GM23338 (cell line): ENCODE results near the gene B3GNT9. TPM values are rescaled to one million over a fixed set of nuclear protein-coding genes. Genes with fewer than 3 reads are reported as not detected.

ENCODE experiments used
- ATAC-seq: fragments of 200-7000 bp; cut with Tn5 transposase; 3 replicates; pipeline ENCODE4 v1.9.1; 2020
- DNase-seq: peaks from one replicate; pipeline ENCODE4 v3.0.0-alpha.2; 2015; ENCODE audit warnings: low spot score
- H2AFZ ChIP-seq: fragments of 200-600 bp; sonication (generic); 2 replicates; pipeline ENCODE4 v1.8.0; 2016; ENCODE audit warnings: antibody characterized with exemption, mild to moderate bottlenecking, moderate library complexity
- H3F3A ChIP-seq: fragments of 200-600 bp; sonication (generic); replicated peaks from 2 replicates; pipeline ENCODE4 v1.8.0; 2017; ENCODE audit warnings: antibody characterized with exemption, mixed run types, low read depth
- H3K27ac ChIP-seq: fragments of 200-600 bp; sonication (generic); 2 replicates; pipeline ENCODE4 v1.6.1; 2016; ENCODE audit warnings: low read depth
- H3K27me3 ChIP-seq: fragments of 200-600 bp; sonication (generic); 2 replicates; pipeline ENCODE4 v1.8.0; 2016; ENCODE audit warnings: mild to moderate bottlenecking, mixed run types, moderate library complexity; ENCODE audit not compliant: insufficient read depth
- H3K36me3 ChIP-seq: fragments of 200-600 bp; sonication (generic); 2 replicates; pipeline ENCODE4 v1.8.0; 2016; ENCODE audit warnings: mild to moderate bottlenecking; ENCODE audit not compliant: insufficient read depth
- H3K4me1 ChIP-seq: fragments of 200-600 bp; sonication (generic); 2 replicates; pipeline ENCODE4 v1.8.0; 2016; ENCODE audit warnings: mild to moderate bottlenecking, moderate library complexity; ENCODE audit not compliant: insufficient read depth
- H3K4me2 ChIP-seq: fragments of 200-600 bp; sonication (generic); 2 replicates; pipeline ENCODE4 v1.7.1; 2017; ENCODE audit warnings: mixed run types
- H3K4me3 ChIP-seq: fragments of 200-600 bp; sonication (generic); 2 replicates; pipeline ENCODE4 v1.6.1; 2016; ENCODE audit warnings: mixed run types
- H3K79me2 ChIP-seq: fragments of 200-600 bp; sonication (generic); replicated peaks from 2 replicates; pipeline ENCODE4 v1.8.0; 2017; ENCODE audit warnings: mild to moderate bottlenecking; ENCODE audit not compliant: insufficient read depth
- H3K9me2 ChIP-seq: fragments of 200-600 bp; sonication (generic); 2 replicates; pipeline ENCODE4 v1.8.0; 2017; ENCODE audit not compliant: insufficient read depth
- H4K20me1 ChIP-seq: fragments of 200-600 bp; sonication (generic); replicated peaks from 2 replicates; pipeline ENCODE4 v1.8.0; 2017; ENCODE audit warnings: mild to moderate bottlenecking; ENCODE audit not compliant: insufficient read depth
- H3K27ac Mint-ChIP-seq: 2 replicates; pipeline ENCODE4 v1.8.0; 2020; ENCODE audit warnings: inconsistent platforms, mild to moderate bottlenecking, moderate library complexity, mixed read lengths
- H3K27me3 Mint-ChIP-seq: 3 replicates; pipeline ENCODE4 v1.8.0; 2022; ENCODE audit warnings: low read depth, mild to moderate bottlenecking, moderate library complexity, mixed read lengths, inconsistent platforms; ENCODE audit not compliant: insufficient read depth, poor library complexity
- H3K36me3 Mint-ChIP-seq: 3 replicates; pipeline ENCODE4 v1.8.0; 2021; ENCODE audit warnings: low read depth, mild to moderate bottlenecking, inconsistent platforms, moderate library complexity, mixed read lengths
- H3K4me1 Mint-ChIP-seq: 3 replicates; pipeline ENCODE4 v1.8.0; 2020; ENCODE audit warnings: mild to moderate bottlenecking, inconsistent platforms, mixed read lengths
- H3K4me3 Mint-ChIP-seq: 3 replicates; pipeline ENCODE4 v1.8.0; 2021; ENCODE audit warnings: moderate library complexity, mild to moderate bottlenecking, inconsistent platforms, mixed read lengths
- H3K9me3 Mint-ChIP-seq: 3 replicates; pipeline ENCODE4 v1.8.0; 2020; ENCODE audit warnings: moderate library complexity, mild to moderate bottlenecking, inconsistent platforms, mixed read lengths
- EZH2 ChIP-seq: fragments of 200-600 bp; sonication (generic); IDR thresholded peaks from one replicate; pipeline ENCODE4 v1.8.0; 2017; ENCODE audit warnings: antibody characterized with exemption, mild to moderate bottlenecking, low read depth; ENCODE audit not compliant: unreplicated experiment
- EZH2phosphoT487 ChIP-seq: fragments of 200-600 bp; sonication (generic); IDR thresholded peaks from one replicate; pipeline ENCODE4 v1.8.1; 2018; ENCODE audit warnings: antibody characterized with exemption; ENCODE audit not compliant: unreplicated experiment
- ZNF462 ChIP-seq: fragments of 250-450 bp; sonication (Bioruptor Pico); IDR thresholded peaks from 2 replicates; pipeline ENCODE4 v1.5.0; 2020; ENCODE audit warnings: mild to moderate bottlenecking, moderate library complexity
- polyA plus RNA-seq: library from polyadenylated mRNA; unstranded; fragments of >200 nt; fragmentation: Nextera tagmentation; extraction: Ambion mirVana; gene quantifications from 2 replicates; pipeline ENCODE4 v1.2.1, GENCODE V29; 2016
- total RNA-seq: library from RNA; depleted of rRNA; stranded (reverse); fragments of >200 nt; shearing (Covaris generic); gene quantifications from 2 replicates; pipeline ENCODE4 v1.2.3, GENCODE V29; 2014
- TF ChIP-seq, protein P1 (sequence below): IDR thresholded peaks from one replicate; pipeline ENCODE4 v1.6.1; 2018; ENCODE audit warnings: antibody characterized with exemption; ENCODE audit not compliant: unreplicated experiment

Gene B3GNT9
- total and polyA plus RNA-seq, 2 experiments from 2014 or later = 0.99 to 7.0 TPM

DNA sequence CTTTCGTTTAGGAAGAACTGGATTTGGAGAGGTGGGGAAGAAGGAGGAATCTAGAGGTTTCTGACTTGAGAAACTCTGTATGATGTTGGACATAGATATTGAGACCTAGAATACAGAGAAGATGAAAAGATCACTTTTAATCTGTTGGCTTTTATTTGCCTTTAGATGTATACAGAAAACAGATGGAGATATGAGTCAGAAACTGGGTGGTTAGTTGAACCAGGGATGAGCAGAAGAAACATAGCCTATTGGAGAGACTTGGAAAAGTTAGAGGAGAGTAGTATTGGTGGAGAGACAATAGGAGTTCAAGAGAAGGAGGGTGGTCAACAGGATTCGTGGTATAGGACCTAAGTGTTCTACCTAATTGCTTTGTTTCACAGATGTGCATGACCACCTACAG is 36.0 kb downstream of the B3GNT9 start (continued):
- TF ChIP-seq ZNF462 (CRISPR knock-in tag) (no peak), EZH2phosphoT487 (no peak)

GRCh38 chr16:67112591-67113399 is 38.0 kb downstream of the B3GNT9 start:
- Histone ChIP-seq H3K4me2 (no peak overlapping the region), H2AFZ (no peak overlapping the region), H3K27ac (no peak overlapping the region), H3K4me3 (no peak overlapping the region), H3K9me2 (no peaks in the 10 kb centered on the region), H3K4me1 (peaks cover 18% of the 10 kb centered on the region), H3K27me3 (peaks cover 10% of the 10 kb centered on the region; the same call in 1 of the 2 replicates), H3K36me3 (no peaks in the 10 kb centered on the region), H3K79me2 (peaks cover 76% of the 10 kb centered on the region), H4K20me1 (peaks cover 51% of the 10 kb centered on the region), H3F3A (peaks cover 6% of the 10 kb centered on the region)
- H3K27me3 Mint-ChIP-seq = peaks cover 8% of the 10 kb centered on the region
- 0 out of 2 replicates have a peak overlapping the region, but pooled peaks have one; percentile 33 for H3K27ac Mint-ChIP-seq
- no peaks in the 10 kb centered on the region; the same call in 2 of the 3 replicates for H3K9me3 Mint-ChIP-seq
- no peak overlapping the region for H3K4me3 Mint-ChIP-seq
- no peaks in the 10 kb centered on the region; the same call in 2 of the 3 replicates for H3K36me3 Mint-ChIP-seq
- peak; percentile 14 for DNase-seq
- peaks cover 26% of the 10 kb centered on the region for H3K4me1 Mint-ChIP-seq
- no peak for ATAC-seq
- TF ChIP-seq, protein P1, sequence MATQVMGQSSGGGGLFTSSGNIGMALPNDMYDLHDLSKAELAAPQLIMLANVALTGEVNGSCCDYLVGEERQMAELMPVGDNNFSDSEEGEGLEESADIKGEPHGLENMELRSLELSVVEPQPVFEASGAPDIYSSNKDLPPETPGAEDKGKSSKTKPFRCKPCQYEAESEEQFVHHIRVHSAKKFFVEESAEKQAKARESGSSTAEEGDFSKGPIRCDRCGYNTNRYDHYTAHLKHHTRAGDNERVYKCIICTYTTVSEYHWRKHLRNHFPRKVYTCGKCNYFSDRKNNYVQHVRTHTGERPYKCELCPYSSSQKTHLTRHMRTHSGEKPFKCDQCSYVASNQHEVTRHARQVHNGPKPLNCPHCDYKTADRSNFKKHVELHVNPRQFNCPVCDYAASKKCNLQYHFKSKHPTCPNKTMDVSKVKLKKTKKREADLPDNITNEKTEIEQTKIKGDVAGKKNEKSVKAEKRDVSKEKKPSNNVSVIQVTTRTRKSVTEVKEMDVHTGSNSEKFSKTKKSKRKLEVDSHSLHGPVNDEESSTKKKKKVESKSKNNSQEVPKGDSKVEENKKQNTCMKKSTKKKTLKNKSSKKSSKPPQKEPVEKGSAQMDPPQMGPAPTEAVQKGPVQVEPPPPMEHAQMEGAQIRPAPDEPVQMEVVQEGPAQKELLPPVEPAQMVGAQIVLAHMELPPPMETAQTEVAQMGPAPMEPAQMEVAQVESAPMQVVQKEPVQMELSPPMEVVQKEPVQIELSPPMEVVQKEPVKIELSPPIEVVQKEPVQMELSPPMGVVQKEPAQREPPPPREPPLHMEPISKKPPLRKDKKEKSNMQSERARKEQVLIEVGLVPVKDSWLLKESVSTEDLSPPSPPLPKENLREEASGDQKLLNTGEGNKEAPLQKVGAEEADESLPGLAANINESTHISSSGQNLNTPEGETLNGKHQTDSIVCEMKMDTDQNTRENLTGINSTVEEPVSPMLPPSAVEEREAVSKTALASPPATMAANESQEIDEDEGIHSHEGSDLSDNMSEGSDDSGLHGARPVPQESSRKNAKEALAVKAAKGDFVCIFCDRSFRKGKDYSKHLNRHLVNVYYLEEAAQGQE = no peak
- no peak for TF ChIP-seq EZH2
